Activated naive CD4-positive, alpha-beta T cell treated with anti-CD3 and anti-CD28 coated beads, Interleukin-2, amount 50 U/mL, for 24 hours (primary cell): Measurements from ENCODE around the gene PAX6.

Experiments used
- H3K27ac Mint-ChIP-seq: one replicate; pipeline ENCODE4 v1.8.0; 2021; ENCODE audit warnings: mild to moderate bottlenecking, mixed read lengths
- H3K27me3 Mint-ChIP-seq: one replicate; pipeline ENCODE4 v1.8.0; 2021; ENCODE audit warnings: mixed read lengths
- H3K36me3 Mint-ChIP-seq: one replicate; pipeline ENCODE4 v1.8.0; 2021; ENCODE audit warnings: mixed read lengths
- H3K4me1 Mint-ChIP-seq: one replicate; pipeline ENCODE4 v1.8.0; 2021; ENCODE audit warnings: mixed read lengths
- H3K4me3 Mint-ChIP-seq: one replicate; pipeline ENCODE4 v1.8.0; 2021; ENCODE audit warnings: mild to moderate bottlenecking, mixed read lengths
- H3K9me3 Mint-ChIP-seq: one replicate; pipeline ENCODE4 v1.8.0; 2021; ENCODE audit warnings: mixed read lengths

The PAX6 gene

DNA sequence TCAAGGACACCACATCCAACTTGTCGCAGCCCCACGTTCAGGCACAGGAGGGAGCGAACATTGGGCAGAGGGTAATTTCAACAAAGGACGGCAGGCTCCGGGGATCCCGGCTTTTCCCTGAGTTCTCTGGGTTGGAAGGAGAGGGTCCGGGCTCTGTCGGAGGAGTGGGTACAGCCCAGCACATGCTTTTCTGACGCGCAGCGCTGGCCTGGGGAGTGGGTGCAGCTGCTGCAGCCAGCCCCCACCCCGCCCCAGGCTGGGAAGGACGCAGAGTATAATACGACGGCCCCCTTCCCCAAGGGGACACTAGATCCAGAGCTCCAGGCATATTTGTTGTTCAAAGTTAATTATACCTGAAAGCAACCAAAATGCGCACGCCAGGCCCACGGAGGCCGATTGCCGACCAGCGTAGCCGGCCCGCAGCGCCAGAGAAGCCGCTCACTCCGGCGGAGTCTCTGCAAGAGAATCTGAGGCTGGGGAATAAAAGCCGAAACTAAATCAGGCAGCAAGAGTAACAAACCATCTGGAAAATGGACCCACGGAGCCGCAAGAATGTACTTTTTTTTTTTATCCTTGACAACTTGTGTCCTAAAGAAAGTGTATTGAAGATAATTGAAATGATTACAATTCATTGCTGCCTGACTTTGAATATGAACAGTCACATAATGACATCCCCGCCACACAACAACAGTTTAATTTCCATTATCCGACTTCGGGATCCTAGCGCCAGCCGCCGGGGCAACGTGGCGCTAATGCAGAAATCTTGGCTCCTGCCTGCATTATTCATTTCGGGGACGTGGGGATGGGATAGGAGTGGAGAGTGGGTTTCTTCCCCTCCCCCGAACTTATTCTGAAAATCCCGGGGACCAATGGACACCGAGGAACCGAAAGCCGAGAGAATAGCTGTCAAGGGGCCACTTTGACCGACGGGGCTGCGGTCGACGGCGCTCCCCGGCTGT, 14.0 kb upstream of the PAX6 start:
- Mint-ChIP-seq H3K36me3 (peaks cover 3% of the 10 kb centered on the region), H3K27me3 (peaks cover 68% of the 10 kb centered on the region), H3K4me1 (peaks cover 22% of the 10 kb centered on the region), H3K4me3 (no peak overlapping the region), H3K9me3 (peaks cover 5% of the 10 kb centered on the region), H3K27ac (peak overlapping the region; percentile 80)

DNA sequence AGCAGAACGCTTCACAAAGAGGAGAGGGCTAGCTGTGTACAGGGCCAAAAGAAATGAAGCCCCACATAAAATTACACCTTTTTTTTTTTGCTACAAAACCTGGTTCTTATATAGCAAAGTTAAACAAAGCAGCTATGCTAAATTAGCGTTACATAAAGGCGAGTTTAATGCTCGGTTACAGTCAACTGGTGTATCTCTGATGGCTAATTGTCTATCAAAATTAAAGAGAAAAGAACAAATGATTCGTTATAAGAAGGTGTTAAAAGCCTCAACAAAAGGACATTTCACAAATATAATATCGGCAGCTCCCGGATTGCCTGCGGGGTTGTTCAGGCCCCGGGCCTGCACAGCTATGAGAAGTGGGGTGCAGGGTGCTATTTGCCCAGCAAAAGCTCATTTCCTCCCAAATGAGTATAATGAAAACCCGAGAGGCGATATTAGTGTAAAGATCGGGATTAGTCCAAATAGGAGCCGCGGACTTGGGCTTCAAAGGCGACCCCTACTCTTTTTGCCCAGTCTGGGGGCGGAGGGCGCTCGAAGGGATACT, 13.3 kb upstream of the PAX6 start:
- peaks cover 5% of the 10 kb centered on the region for H3K9me3 Mint-ChIP-seq
- peaks cover 67% of the 10 kb centered on the region for H3K27me3 Mint-ChIP-seq
- H3K36me3 Mint-ChIP-seq: peaks cover 3% of the 10 kb centered on the region
- peak overlapping the region; percentile 80 for H3K27ac Mint-ChIP-seq
- no peak overlapping the region for H3K4me3 Mint-ChIP-seq
- H3K4me1 Mint-ChIP-seq: peaks cover 22% of the 10 kb centered on the region

DNA sequence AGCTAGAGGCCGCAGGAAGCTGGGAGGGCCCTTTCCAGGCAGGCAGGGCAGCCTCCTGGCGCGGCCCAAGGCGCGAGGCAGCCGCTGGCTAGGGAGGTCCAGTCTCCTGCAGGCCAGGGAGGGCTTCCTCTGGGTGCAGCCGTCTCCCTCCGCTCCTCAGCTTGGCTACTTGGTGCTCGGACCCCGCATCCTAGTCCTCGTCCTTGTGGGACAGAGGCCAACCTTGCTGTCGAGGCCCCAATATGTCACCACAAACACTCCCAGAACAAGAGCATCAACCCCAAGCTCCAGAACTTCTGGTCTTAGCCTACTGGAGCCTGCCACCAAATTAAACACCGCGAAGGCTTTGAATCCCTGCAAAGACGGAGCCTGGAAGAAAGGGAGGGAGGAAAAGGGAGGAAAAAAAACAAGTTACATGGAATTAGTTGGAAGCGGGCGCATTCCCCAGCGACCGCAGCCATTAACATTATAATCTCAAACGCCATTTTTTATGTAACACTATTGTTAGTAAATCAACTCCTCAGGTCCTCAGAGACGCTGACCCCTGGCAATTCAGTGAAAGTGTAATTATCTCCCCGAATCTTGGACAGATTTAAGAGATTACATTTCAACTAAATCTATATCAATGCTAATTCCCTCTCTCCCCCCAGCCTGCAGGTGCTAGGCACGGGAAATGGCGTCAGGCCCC, 12.7 kb upstream of the PAX6 start:
- Mint-ChIP-seq H3K4me1 (peaks cover 22% of the 10 kb centered on the region), H3K4me3 (no peak overlapping the region), H3K27me3 (peaks cover 66% of the 10 kb centered on the region), H3K36me3 (peaks cover 3% of the 10 kb centered on the region), H3K27ac (no peak overlapping the region), H3K9me3 (peaks cover 5% of the 10 kb centered on the region)

DNA sequence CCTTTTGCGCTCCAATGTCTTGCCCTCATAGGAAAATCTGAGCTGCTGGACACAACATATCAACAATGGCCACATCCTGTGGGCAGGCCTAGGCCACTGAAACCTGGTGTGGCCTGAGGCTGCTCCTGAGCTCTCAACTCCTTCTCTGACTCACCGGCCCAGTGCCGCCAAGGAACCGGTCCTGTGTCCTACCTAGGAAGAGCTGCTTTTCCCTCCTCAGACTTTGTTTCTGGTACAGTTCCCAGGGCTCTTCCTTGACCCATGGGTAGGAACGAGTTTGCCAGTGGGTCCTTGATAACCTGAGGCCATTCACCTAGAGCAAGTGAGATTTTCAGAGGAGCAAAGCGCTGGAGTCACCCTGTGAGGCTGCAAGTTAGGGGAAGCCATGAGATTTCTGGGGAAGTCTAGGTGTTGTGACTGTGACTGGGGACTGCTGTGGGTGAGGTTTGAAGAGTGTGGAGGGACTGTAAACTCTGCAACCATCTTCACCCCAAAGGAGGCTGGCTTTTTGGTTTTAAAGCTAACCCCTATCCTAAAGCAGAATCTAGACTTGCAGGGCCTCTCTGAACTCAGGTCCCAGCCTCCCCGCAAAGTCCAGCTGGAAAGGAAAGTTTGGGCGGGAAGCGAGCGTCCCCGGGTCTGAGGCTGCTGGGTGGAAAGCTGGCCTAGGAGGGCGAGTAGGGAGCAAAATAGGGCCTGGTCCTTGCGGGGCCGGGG, 12.0 kb upstream of the PAX6 start:
- H3K4me3 Mint-ChIP-seq: no peak overlapping the region
- H3K36me3 Mint-ChIP-seq: peaks cover 3% of the 10 kb centered on the region
- peaks cover 66% of the 10 kb centered on the region for H3K27me3 Mint-ChIP-seq
- no peak overlapping the region for H3K27ac Mint-ChIP-seq
- H3K4me1 Mint-ChIP-seq: peaks cover 21% of the 10 kb centered on the region
- H3K9me3 Mint-ChIP-seq: peaks cover 5% of the 10 kb centered on the region

DNA sequence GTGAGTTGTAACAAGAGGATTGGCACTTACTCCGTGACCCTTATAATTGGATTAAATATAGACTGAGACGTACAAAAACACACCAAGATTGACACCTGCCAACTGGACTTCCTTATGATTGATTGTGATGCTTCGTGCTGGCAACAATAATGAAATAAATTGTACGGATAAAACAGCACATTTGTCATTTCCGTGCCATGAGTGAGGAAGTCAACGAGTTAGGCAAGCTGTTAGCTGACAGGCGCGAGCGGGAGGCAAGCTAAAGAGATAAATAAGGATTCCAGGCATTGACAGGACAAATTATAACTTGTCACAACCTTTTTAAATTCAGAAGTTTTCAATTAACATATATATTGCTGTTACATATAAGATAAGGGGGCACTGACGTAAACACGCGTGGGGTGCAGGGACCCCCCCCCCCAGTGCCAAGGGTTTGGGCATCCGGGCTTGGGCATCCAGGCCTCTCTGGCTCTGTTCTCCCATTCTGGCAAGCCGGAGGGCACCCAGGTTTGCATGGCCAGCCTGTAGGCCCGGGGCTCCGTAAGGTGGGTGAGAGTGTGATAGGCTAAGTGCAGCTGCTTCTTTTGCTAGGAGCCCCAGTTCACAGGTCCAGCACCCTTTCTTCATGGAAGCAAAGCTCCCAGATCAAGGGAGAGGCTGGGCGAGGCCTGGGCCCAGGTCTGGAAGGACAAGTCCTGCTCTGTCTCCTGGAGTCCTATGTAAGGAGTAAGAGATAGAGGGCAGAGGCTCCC, 11.2 kb upstream of the PAX6 start:
- H3K27ac Mint-ChIP-seq: no peak overlapping the region

DNA sequence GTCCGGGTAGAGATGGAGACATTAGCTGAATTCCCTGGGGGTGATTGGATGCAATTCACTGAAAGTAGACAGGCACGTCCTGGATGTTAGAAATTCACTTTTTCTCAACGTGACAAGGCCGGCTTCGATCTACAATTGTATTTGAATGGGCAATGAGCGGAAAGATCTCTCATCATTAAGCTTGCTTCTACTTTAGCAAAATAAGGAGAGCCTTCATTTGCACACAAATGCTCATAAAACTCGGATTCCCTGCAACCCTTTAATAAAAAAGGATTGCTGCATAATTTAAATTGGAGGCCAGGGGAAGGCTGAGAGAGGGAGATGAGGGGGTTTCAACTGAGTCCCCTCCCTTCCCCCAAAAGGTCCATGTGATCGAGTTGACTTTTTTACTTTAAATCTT, 10.6 kb upstream of the PAX6 start:
- Mint-ChIP-seq H3K4me1 (peaks cover 17% of the 10 kb centered on the region), H3K27me3 (peaks cover 63% of the 10 kb centered on the region), H3K4me3 (no peak overlapping the region), H3K9me3 (peaks cover 5% of the 10 kb centered on the region), H3K36me3 (peaks cover 3% of the 10 kb centered on the region), H3K27ac (no peak overlapping the region)

More for the DNA sequence above, 11.2 kb upstream of the PAX6 start:
- peaks cover 62% of the 10 kb centered on the region for H3K27me3 Mint-ChIP-seq
- no peak overlapping the region for H3K4me3 Mint-ChIP-seq
- peaks cover 3% of the 10 kb centered on the region for H3K36me3 Mint-ChIP-seq
- H3K9me3 Mint-ChIP-seq: peaks cover 5% of the 10 kb centered on the region
- peaks cover 14% of the 10 kb centered on the region for H3K4me1 Mint-ChIP-seq

DNA sequence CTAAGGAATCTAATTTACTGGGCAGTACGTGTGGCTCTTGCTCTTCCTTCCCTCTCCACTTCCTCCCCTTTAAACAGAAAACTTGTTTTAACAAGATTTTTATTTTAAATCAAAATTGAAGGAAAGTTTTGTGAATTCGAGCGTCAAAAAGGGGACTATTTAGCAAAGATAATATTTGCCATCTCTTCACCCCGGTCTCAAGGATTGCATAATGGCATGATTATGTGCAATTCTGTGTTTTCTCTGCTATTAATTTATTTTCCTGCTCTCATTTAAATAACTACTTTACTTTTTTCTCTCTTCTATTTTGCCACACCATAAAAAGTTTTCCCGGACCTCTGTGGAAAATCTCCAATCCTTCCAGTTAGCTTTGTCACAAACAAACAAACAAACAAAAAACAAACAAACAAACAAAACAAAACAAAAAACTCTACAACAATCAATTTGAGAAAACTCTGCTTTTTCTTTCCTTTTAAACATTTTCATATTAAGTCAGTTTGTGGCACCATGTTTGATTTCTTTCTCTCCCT, 10.2 kb upstream of the PAX6 start:
- Mint-ChIP-seq H3K27me3 (peaks cover 59% of the 10 kb centered on the region), H3K4me1 (peaks cover 15% of the 10 kb centered on the region), H3K27ac (no peak overlapping the region), H3K36me3 (peaks cover 3% of the 10 kb centered on the region), H3K4me3 (no peak overlapping the region), H3K9me3 (peaks cover 5% of the 10 kb centered on the region)

DNA sequence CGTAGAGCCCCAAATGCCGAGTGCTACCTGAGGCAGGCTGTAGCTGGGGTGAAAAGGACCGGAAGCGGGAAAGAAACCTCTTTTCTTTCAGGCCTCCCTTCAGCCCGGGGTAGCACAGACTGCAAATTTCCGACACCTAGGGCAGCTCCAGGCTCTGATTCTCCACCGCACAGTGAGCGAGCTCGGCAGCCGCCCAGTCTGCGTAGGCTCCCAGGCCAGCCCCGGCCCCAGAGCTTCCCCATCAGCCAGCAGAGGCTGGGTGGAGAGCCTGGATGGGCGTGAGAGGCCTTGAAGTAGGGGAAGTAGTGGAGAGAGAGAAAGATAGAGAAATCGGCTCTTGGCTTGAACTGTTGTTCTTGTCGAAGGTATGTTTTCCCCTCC, 9.3 kb upstream of the PAX6 start:
- peaks cover 59% of the 10 kb centered on the region for H3K27me3 Mint-ChIP-seq
- H3K4me1 Mint-ChIP-seq: peaks cover 18% of the 10 kb centered on the region
- H3K27ac Mint-ChIP-seq: no peak overlapping the region
- H3K9me3 Mint-ChIP-seq: peaks cover 5% of the 10 kb centered on the region
- H3K4me3 Mint-ChIP-seq: no peak overlapping the region
- H3K36me3 Mint-ChIP-seq: peaks cover 3% of the 10 kb centered on the region

DNA sequence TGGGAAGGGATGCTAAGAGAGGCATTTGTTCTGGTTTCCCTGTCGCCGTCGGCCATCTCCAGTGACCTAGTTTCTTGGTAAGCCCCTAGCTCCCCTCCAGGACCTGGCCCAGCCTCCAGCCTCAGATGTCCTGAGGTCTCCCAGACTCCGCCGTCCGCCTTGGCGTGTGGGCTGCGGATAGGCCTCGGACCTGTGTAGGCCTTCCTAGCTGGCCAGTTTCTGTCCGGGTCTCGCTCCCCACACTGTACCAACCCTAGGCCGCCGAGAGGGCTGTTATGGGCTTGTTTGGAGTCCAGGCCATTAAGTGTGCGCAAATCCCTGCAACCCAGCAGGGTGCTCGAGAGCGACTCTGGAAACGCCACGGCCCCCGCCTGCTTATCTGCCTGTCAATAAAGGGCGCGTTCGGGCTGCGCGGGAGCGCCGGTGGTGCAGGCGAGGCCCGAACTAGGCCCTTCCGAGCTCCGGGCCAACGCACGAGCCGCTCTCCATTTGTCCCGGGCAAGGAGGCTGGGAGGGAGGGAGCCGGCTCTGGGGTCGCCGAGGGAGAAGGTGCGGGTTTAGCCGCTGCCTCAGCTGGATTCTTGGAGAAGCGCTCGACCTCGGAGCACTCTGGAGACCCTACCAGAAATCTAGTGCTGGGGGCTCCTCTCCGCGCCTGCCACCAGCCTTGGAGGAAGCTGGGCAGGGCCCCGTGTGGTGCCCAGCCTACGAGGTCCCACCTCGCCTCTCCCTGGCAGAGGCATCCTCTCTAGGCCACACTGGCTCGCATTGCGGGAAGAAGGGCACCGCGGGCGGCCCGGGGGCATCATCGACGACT, 8.7 kb upstream of the PAX6 start:
- Mint-ChIP-seq H3K27ac (no peak overlapping the region), H3K9me3 (peaks cover 5% of the 10 kb centered on the region), H3K36me3 (peaks cover 3% of the 10 kb centered on the region), H3K27me3 (peaks cover 60% of the 10 kb centered on the region), H3K4me3 (no peak overlapping the region), H3K4me1 (peaks cover 20% of the 10 kb centered on the region)

DNA sequence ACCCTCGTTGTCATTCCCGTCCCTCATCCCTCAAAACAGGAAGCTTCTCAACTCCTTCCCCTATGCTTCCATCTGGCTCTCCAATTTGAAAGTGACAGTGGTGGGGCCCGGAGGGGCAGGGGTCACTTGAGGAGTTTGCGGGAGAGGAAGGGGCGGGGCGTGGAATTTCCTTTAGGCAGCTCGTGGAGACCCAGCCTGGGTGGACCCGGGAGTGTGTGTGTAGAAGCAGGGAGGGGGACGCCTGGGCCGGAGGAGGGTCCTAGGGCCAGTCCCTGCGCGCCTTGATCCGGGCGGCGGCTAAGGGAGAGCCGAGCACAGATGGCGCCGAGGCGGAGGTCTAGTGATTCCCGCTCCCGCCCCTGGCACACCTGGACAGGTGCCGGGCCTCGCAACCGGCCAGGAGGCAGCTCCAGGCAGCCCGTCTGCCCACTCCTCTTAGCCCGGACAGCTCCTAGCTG, 7.8 kb upstream of the PAX6 start:
- no peak overlapping the region for H3K4me3 Mint-ChIP-seq
- peaks cover 5% of the 10 kb centered on the region for H3K9me3 Mint-ChIP-seq
- H3K27me3 Mint-ChIP-seq: peaks cover 57% of the 10 kb centered on the region
- H3K4me1 Mint-ChIP-seq: peaks cover 23% of the 10 kb centered on the region
- no peak overlapping the region for H3K27ac Mint-ChIP-seq
- peaks cover 3% of the 10 kb centered on the region for H3K36me3 Mint-ChIP-seq

DNA sequence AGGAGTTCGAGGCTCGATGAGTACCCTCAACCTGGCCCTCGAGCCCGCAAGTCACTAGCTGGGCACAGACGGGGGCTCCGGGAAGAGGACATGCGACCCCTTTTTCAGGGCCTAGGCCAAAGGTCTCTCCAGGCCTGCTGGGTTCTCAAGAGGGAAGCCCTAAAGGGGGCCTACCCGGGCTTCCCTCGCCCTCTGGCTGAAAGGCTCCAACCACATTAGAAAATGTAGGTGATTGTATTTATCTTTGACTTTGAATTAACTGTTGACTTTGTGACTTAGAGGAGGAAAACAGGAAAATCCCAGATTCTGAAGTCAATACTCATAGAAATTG, 7.3 kb upstream of the PAX6 start:
- Mint-ChIP-seq H3K36me3 (peaks cover 3% of the 10 kb centered on the region), H3K27ac (no peak overlapping the region), H3K4me1 (peaks cover 27% of the 10 kb centered on the region), H3K27me3 (peaks cover 57% of the 10 kb centered on the region), H3K4me3 (peak overlapping the region; percentile 47), H3K9me3 (peaks cover 5% of the 10 kb centered on the region)

DNA sequence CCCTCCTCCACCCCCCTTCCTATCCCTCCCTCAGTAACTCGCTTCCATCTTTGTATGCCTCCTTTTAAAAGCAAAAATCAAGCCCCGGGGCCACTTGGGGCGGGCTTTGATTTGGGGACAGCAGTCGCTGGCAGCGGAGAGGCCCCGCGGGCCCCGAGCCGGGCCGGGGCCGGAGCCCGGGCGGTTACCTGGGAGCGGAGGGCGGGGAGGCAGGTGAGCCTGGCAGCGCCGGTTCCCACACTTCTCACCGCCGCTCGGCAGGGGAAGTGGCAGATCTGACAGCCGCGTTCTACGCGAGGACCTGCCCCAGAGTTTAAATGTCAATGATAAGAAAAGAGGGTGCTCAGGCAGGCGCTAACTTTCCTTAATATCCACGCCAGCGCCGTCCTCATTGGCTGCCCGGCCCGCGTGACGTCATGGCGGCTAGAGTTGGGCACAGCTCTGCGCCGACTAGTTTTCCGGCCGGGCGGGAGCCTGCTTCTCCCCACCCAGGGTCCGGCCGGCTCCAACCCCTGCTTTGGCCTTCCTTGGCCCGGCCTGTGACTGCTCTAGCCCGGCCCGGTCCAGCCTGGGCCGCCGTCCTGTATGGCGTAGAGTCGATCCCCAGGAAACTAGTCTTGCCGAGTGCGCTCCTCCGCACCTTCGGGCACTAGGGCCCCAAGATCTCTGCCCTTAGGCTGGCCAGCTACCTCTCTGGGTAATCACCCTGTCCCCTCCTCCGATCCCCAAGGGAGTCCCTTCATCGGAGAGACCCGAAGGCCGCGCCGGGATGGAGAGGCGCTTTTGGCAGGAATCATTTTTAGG, 6.7 kb upstream of the PAX6 start:
- H3K36me3 Mint-ChIP-seq: peaks cover 3% of the 10 kb centered on the region
- peaks cover 5% of the 10 kb centered on the region for H3K9me3 Mint-ChIP-seq
- H3K4me1 Mint-ChIP-seq: peaks cover 29% of the 10 kb centered on the region
- H3K4me3 Mint-ChIP-seq: peak overlapping the region; percentile 66
- no peak overlapping the region for H3K27ac Mint-ChIP-seq
- H3K27me3 Mint-ChIP-seq: peaks cover 52% of the 10 kb centered on the region

DNA sequence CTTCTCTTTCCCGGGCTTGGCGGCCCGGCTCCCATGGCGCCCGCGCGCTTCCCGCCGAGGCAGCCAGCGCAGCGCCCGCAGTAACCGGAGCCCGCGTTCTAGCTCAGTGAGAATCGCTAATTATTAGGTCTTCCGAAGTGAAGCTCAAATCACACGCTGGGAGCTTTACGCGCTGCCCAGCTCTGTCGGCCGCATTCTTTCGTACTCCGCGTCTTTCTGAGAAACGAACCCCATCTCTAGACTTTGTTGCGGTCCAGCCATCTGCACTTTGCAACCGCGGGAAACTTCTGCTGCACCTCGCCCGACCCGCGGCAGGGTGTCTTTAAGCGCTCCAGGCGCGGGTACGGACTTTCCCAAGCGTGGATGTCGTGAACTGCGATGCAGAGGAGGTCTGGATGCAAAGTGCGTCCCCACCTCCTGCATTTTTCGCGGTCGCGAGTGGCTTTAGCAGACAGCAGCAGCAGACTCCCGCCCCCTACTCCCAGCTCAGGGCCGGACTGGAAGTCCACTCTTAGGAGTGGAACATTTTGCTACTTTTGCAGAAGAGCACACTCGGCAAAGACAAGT, 6.0 kb upstream of the PAX6 start:
- H3K27me3 Mint-ChIP-seq: peaks cover 53% of the 10 kb centered on the region
- H3K4me3 Mint-ChIP-seq: peak overlapping the region; percentile 66
- H3K36me3 Mint-ChIP-seq: peaks cover 5% of the 10 kb centered on the region
- peaks cover 35% of the 10 kb centered on the region for H3K4me1 Mint-ChIP-seq
- no peak overlapping the region for H3K27ac Mint-ChIP-seq
- peaks cover 5% of the 10 kb centered on the region for H3K9me3 Mint-ChIP-seq
